Right lobe of liver (tissue), 6 donors: ENCODE results near the gene WDFY4. TPM values are rescaled to one million over a fixed set of nuclear protein-coding genes. Genes with fewer than 3 reads are reported as not detected.
A peak's percentile ranks its signal among the peaks of the same experiment; 100 is the strongest.

Experiments
- ATAC-seq, 4 donors: fragments of 200-7000 bp; cut with Tn5 transposase; one replicate each; pipeline ENCODE4 v1.9.1; 2020; ENCODE audit warnings: mild to moderate bottlenecking in 4 of 4, moderate library complexity in 4 of 4
- DNase-seq, 3 donors: peaks; one replicate each; pipeline ENCODE4 v3.0.0-alpha.2; 2020
- H3K27ac ChIP-seq, 3 donors: fragments of 200-600 bp; one replicate each; pipeline ENCODE4 v1.8.0; 2022
- H3K27me3 ChIP-seq, 2 donors: fragments of 200-600 bp; one replicate each; pipeline ENCODE4 v1.8.0; 2022
- H3K36me3 ChIP-seq, 4 donors: fragments of 200-600 bp; sonication (generic) in 1 of 4; one replicate each; pipeline versions ENCODE4 v1.5.1 to v1.8.0; 2017 to 2022; ENCODE audit warnings: control low read depth in 1 of 4
- H3K4me1 ChIP-seq, 4 donors: fragments of 200-600 bp; sonication (generic) in 1 of 4; one replicate each; pipeline versions ENCODE4 v1.5.1 to v1.8.0; 2017 to 2022; ENCODE audit warnings: control low read depth in 1 of 4
- H3K4me3 ChIP-seq, 3 donors: fragments of 200-600 bp; one replicate each; pipeline ENCODE4 v1.8.0; 2022
- H3K9me3 ChIP-seq, 4 donors: fragments of 200-600 bp; sonication (generic) in 1 of 4; one replicate each; pipeline versions ENCODE4 v1.5.1 to v1.8.0; 2017 to 2022; ENCODE audit warnings: control low read depth in 1 of 4
- POLR2A ChIP-seq: fragments of 450-650 bp; IDR thresholded peaks from one replicate; pipeline ENCODE4 v1.6.1; 2017; ENCODE audit warnings: antibody characterized with exemption, mild to moderate bottlenecking
- WGBS: methylation state at CpG from one replicate; pipeline ENCODE4 v1.1.6; 2018; ENCODE audit warnings: low coverage, low lambda C conversion rate; ENCODE audit not compliant: insufficient coverage; ENCODE audit errors: missing lambda C conversion rate; 5-methylcytosine and 5-hydroxymethylcytosine counted together
- intact Hi-C, 2 donors: fragments of 100-400 bp; cut with DNase I; formaldehyde crosslinking; loops; one replicate each; pipeline versions ENCODE4 v1.11.2 to v1.14.1; 2022
- total RNA-seq, 6 experiments: library from RNA; depleted of rRNA in 2 of 6; stranded (reverse); fragments of >200 nt in 2 of 6; fragmentation: NEBNext Ultra II Directional in 3 of 6; extraction: Animal tissue kit (Norgen Biotek cat#: 25700) in 3 of 6; gene quantifications; one replicate each; pipeline versions ENCODE4 v1.1.0 to v1.2.4, GENCODE V29; 2016 to 2023
- TF ChIP-seq, protein P1 (sequence below), 4 donors: fragments of 200-600 bp in 3 of 4; fragments of 450-650 bp in 1 of 4; IDR thresholded peaks; one replicate each; pipeline versions ENCODE4 v1.5.1 to v1.8.0; 2016 to 2022; ENCODE audit warnings: antibody characterized with exemption in 4 of 4, mild to moderate bottlenecking in 2 of 4
- donor health status: DM: no; HTN: yes; CAD: no.
- donor health status: DM: no; HTN: no; CAD: no.
- donor health status: DM: no; HTN: no; CAD: no.
- donor health status: DM: no; HTN: yes; CAD: no.
- donor health status: DM: no; HTN: yes; CAD: no.

WDFY4 gene
- total RNA-seq, 6 experiments from 2014 or later, result 1.4 to 4.1 (median 1.9) TPM

- Histone ChIP-seq H3K4me3 (no peak overlapping the region), H3K36me3 (no peaks in the 10 kb centered on the region), H3K4me1 (no peaks in the 10 kb centered on the region), H3K27me3 (no peaks in the 10 kb centered on the region), H3K27ac (no peak overlapping the region), H3K9me3 (no peaks in the 10 kb centered on the region)
- TF ChIP-seq, protein P1, sequence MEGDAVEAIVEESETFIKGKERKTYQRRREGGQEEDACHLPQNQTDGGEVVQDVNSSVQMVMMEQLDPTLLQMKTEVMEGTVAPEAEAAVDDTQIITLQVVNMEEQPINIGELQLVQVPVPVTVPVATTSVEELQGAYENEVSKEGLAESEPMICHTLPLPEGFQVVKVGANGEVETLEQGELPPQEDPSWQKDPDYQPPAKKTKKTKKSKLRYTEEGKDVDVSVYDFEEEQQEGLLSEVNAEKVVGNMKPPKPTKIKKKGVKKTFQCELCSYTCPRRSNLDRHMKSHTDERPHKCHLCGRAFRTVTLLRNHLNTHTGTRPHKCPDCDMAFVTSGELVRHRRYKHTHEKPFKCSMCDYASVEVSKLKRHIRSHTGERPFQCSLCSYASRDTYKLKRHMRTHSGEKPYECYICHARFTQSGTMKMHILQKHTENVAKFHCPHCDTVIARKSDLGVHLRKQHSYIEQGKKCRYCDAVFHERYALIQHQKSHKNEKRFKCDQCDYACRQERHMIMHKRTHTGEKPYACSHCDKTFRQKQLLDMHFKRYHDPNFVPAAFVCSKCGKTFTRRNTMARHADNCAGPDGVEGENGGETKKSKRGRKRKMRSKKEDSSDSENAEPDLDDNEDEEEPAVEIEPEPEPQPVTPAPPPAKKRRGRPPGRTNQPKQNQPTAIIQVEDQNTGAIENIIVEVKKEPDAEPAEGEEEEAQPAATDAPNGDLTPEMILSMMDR (IDR thresholded peaks at IDR 0.05), result no peak
- TF ChIP-seq POLR2A, result no peak
- 80% methylated on average over 4 of the region's 4 CpGs for WGBS
- DNase-seq, result no peak
- no peak for ATAC-seq
- intact Hi-C loops, result no loop called here
These were observed 286.0 kb downstream of the WDFY4 start for GRCh38 chr10:48970654-48971053.

- no peaks in the 10 kb centered on the region for H3K36me3 ChIP-seq
- no peak overlapping the region for H3K4me3 ChIP-seq
- H3K27me3 ChIP-seq, result no peaks in the 10 kb centered on the region
- intact Hi-C loops, result no loop called here
- ATAC-seq (no peak), DNase-seq (no peak)
- no peaks in the 10 kb centered on the region for H3K4me1 ChIP-seq
- WGBS, result 68% methylated on average over 2 of the region's 5 CpGs
- H3K9me3 ChIP-seq, result no peaks in the 10 kb centered on the region
- no peak overlapping the region for H3K27ac ChIP-seq
- TF ChIP-seq POLR2A, result no peak
- TF ChIP-seq, protein P1 (IDR thresholded peaks at IDR 0.05), result no peak
These were observed 288.4 kb downstream of the WDFY4 start for GRCh38 chr10:48973065-48973464.

DNA sequence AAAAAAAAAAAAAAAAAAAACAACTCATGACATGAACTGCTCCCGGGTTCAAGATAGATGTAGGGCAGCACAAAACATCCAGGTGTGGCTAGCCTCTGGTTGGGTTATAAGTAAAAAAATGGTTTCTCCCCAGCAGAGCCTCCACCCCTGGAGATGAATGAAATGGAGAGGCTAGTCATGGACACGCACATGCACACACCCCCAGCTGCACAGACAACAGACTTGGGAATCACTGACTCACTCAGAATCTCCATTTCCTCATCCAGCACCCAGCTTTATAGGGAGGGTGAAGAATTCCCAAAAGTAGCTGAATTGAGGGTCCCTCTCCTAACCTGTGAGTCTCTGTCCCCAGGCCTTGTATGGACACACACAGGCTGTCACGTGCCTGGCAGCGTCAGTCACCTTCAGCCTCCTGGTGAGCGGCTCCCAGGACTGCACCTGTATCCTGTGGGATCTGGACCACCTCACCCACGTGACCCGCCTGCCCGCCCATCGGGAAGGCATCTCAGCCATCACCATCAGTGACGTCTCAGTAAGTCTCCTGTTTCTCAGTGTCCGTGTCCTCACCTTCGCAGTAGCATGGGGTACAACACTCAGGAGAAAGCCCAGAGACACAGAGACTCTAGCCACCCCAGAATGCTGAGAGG, 290.0 kb downstream of the WDFY4 start:
- intact Hi-C loops, result loop anchor here (5.0 kb wide), 2 partner anchors 188 to 193 kb away; no protein-coding TSS in a partner anchor
- TF ChIP-seq, protein P1 (IDR thresholded peaks at IDR 0.05), result no peak
- no peak for TF ChIP-seq POLR2A
- ATAC-seq (no peak), DNase-seq (no peak)
- WGBS, result 93% methylated on average over 3 of the region's 12 CpGs
- Histone ChIP-seq H3K4me1 (no peaks in the 10 kb centered on the region), H3K27me3 (no peaks in the 10 kb centered on the region), H3K4me3 (no peak overlapping the region), H3K9me3 (no peaks in the 10 kb centered on the region), H3K36me3 (no peaks in the 10 kb centered on the region), H3K27ac (no peak overlapping the region)

GRCh38 chr10:48976196-48976595, 291.5 kb downstream of the WDFY4 start:
- Histone ChIP-seq H3K4me3 (no peak overlapping the region), H3K27ac (no peak overlapping the region), H3K4me1 (no peaks in the 10 kb centered on the region), H3K36me3 (no peaks in the 10 kb centered on the region), H3K9me3 (no peaks in the 10 kb centered on the region), H3K27me3 (no peaks in the 10 kb centered on the region)
- no peak for TF ChIP-seq POLR2A
- TF ChIP-seq, protein P1 (IDR thresholded peaks at IDR 0.05), result peak; percentile 38 to 59 (median 52)
- DNase-seq, result peak in 1 of 3 donors; percentile 66
- peak; percentile 74 to 97 (median 90) for ATAC-seq
- intact Hi-C loops, result loop anchor here (5.0 kb wide), 2 partner anchors 186 to 191 kb away; no protein-coding TSS in a partner anchor
